Trophoblast cell (in vitro differentiated cells and primary cell): ENCODE results near the gene OBI1.

ENCODE experiments used
- DNase-seq, 2 donors: peaks; one replicate each; pipeline ENCODE4 v3.0.0-alpha.2; 2016
- H2AFZ ChIP-seq: 2 replicates; pipeline ENCODE4 v1.6.1; 2013; ENCODE audit warnings: low read length, moderate library complexity, mild to moderate bottlenecking; ENCODE audit not compliant: insufficient read depth, poor library complexity
- H2AK5ac ChIP-seq: 2 replicates; pipeline ENCODE4 v1.6.1; 2013; ENCODE audit warnings: mild to moderate bottlenecking, low read length
- H2BK120ac ChIP-seq: 2 replicates; pipeline ENCODE4 v1.6.1; 2013; ENCODE audit warnings: low read length, mild to moderate bottlenecking, moderate library complexity; ENCODE audit not compliant: insufficient read depth, poor library complexity
- H2BK12ac ChIP-seq: 2 replicates; pipeline ENCODE4 v1.6.1; 2013; ENCODE audit warnings: mild to moderate bottlenecking, low read length, moderate library complexity
- H2BK5ac ChIP-seq: 2 replicates; pipeline ENCODE4 v1.6.1; 2013; ENCODE audit warnings: low read length, low read depth, moderate library complexity, mild to moderate bottlenecking; ENCODE audit not compliant: poor library complexity
- H3K14ac ChIP-seq: 2 replicates; pipeline ENCODE4 v1.6.1; 2013; ENCODE audit warnings: mild to moderate bottlenecking, low read length
- H3K18ac ChIP-seq: 2 replicates; pipeline ENCODE4 v1.6.1; 2013; ENCODE audit warnings: mild to moderate bottlenecking, low read length
- H3K23ac ChIP-seq: 2 replicates; pipeline ENCODE4 v1.6.1; 2013; ENCODE audit warnings: low read length
- H3K27ac ChIP-seq: 2 replicates; pipeline ENCODE4 v1.5.1; 2013; ENCODE audit warnings: low read depth, mild to moderate bottlenecking, inconsistent platforms, low read length, moderate library complexity
- H3K27me3 ChIP-seq: 2 replicates; pipeline ENCODE4 v1.6.1; 2013; ENCODE audit warnings: inconsistent platforms, mild to moderate bottlenecking, low read length, moderate library complexity; ENCODE audit not compliant: insufficient read depth
- H3K36me3 ChIP-seq, 2 experiments: 1 replicate in 1 of 2; 2 replicates in 1 of 2; pipeline ENCODE4 v1.6.1; 2013; ENCODE audit warnings: low read length in 2 of 2, mild to moderate bottlenecking in 2 of 2, moderate library complexity in 1 of 2; ENCODE audit not compliant: insufficient read depth in 2 of 2, control insufficient read depth in 1 of 2
- H3K4ac ChIP-seq: 2 replicates; pipeline ENCODE4 v1.6.1; 2013; ENCODE audit warnings: low read depth, mild to moderate bottlenecking, low read length, moderate library complexity
- H3K4me1 ChIP-seq, 2 experiments: 1 replicate in 1 of 2; 2 replicates in 1 of 2; pipeline ENCODE4 v1.6.1; 2013; ENCODE audit warnings: low read length in 2 of 2, mild to moderate bottlenecking in 2 of 2, moderate library complexity in 1 of 2; ENCODE audit not compliant: insufficient read depth in 2 of 2, control insufficient read depth in 1 of 2
- H3K4me2 ChIP-seq: 2 replicates; pipeline ENCODE4 v1.6.1; 2013; ENCODE audit warnings: inconsistent platforms, mild to moderate bottlenecking, low read length, moderate library complexity
- H3K4me3 ChIP-seq: 2 replicates; pipeline ENCODE4 v1.5.1; 2013; ENCODE audit warnings: mild to moderate bottlenecking, low read depth, low read length, inconsistent platforms
- H3K79me1 ChIP-seq: one replicate; pipeline ENCODE4 v1.6.1; 2013; ENCODE audit warnings: low read length
- H3K79me2 ChIP-seq: 2 replicates; pipeline ENCODE4 v1.6.1; 2013; ENCODE audit warnings: low read length, mild to moderate bottlenecking; ENCODE audit not compliant: control insufficient read depth, insufficient read depth, poor library complexity
- H3K9ac ChIP-seq: 2 replicates; pipeline ENCODE4 v1.6.1; 2013; ENCODE audit warnings: mild to moderate bottlenecking, low read length
- H3K9me3 ChIP-seq: 2 replicates; pipeline ENCODE4 v1.6.1; 2013; ENCODE audit warnings: low read depth, mild to moderate bottlenecking, control low read depth, inconsistent platforms, low read length; ENCODE audit not compliant: insufficient read depth
- H4K12ac ChIP-seq: 2 replicates; pipeline ENCODE4 v1.6.1; 2013; ENCODE audit warnings: low read depth, mild to moderate bottlenecking, low read length, moderate library complexity
- H4K8ac ChIP-seq: 2 replicates; pipeline ENCODE4 v1.6.1; 2013; ENCODE audit warnings: low read depth, mild to moderate bottlenecking, low read length, moderate library complexity
- H4K91ac ChIP-seq: one replicate; pipeline ENCODE4 v1.6.1; 2013; ENCODE audit warnings: low read depth, mild to moderate bottlenecking, low read length, moderate library complexity
- WGBS: extraction: QIAGEN DNeasy Blood & Tissue Kit; methylation state at CpG from one replicate; pipeline ENCODE4 v1.1.7; 2013; ENCODE audit warnings: missing lambda C conversion rate; ENCODE audit not compliant: insufficient read length, insufficient coverage; ENCODE audit errors: extremely low coverage; 5-methylcytosine and 5-hydroxymethylcytosine counted together

OBI1 gene

GRCh38 chr13:78631077-78631476, 27.9 kb downstream of the OBI1 start:
- Histone ChIP-seq H3K4me1 (no peaks in the 10 kb centered on the region), H3K27ac (no peak overlapping the region)
- no CpG with 5 or more reads among the region's 1 CpG for WGBS

GRCh38 chr13:78630511-78630910, 28.4 kb downstream of the OBI1 start:
- Histone ChIP-seq H2BK12ac (no peak overlapping the region), H3K14ac (no peak overlapping the region), H3K79me2 (no peaks in the 10 kb centered on the region), H4K8ac (no peak overlapping the region), H3K4me2 (no peak overlapping the region), H3K9me3 (no peaks in the 10 kb centered on the region), H3K27ac (no peak overlapping the region), H2AFZ (no peak overlapping the region), H3K27me3 (no peaks in the 10 kb centered on the region), H3K23ac (no peak overlapping the region), H4K91ac (no peak overlapping the region), H3K4me3 (no peak overlapping the region), H3K18ac (no peak overlapping the region), H3K4ac (no peak overlapping the region), H4K12ac (no peak overlapping the region), H2AK5ac (no peak overlapping the region), H3K9ac (no peak overlapping the region), H3K36me3 (peaks cover 3 to 5% of the 10 kb centered on the region in 2 experiments), H2BK120ac (no peak overlapping the region), H2BK5ac (no peak overlapping the region), H3K79me1 (no peaks in the 10 kb centered on the region), H3K4me1 (no peaks in the 10 kb centered on the region)
- no peak for DNase-seq
- WGBS: no CpG with 5 or more reads among the region's 1 CpG

More at GRCh38 chr13:78631077-78631476, 27.9 kb downstream of the OBI1 start:
- H2AK5ac ChIP-seq: no peak overlapping the region
- H3K14ac ChIP-seq: no peak overlapping the region
- H3K27me3 ChIP-seq: no peaks in the 10 kb centered on the region
- H4K12ac ChIP-seq: no peak overlapping the region
- H3K9ac ChIP-seq: no peak overlapping the region
- no peaks in the 10 kb centered on the region for H3K79me2 ChIP-seq
- H2AFZ ChIP-seq: no peak overlapping the region
- no peak overlapping the region for H3K23ac ChIP-seq
- H3K18ac ChIP-seq: no peak overlapping the region
- no peak overlapping the region for H2BK12ac ChIP-seq
- no peaks in the 10 kb centered on the region for H3K9me3 ChIP-seq
- H4K8ac ChIP-seq: no peak overlapping the region
- no peak overlapping the region for H4K91ac ChIP-seq
- DNase-seq: no peak
- H3K4me2 ChIP-seq: no peak overlapping the region
- H3K4ac ChIP-seq: no peak overlapping the region
- H3K4me3 ChIP-seq: no peak overlapping the region
- H3K36me3 ChIP-seq: peaks cover 3 to 5% of the 10 kb centered on the region in 2 experiments
- no peak overlapping the region for H2BK120ac ChIP-seq
- no peak overlapping the region for H2BK5ac ChIP-seq
- H3K79me1 ChIP-seq: no peaks in the 10 kb centered on the region

- H4K91ac ChIP-seq: no peak overlapping the region
- H3K27me3 ChIP-seq: no peaks in the 10 kb centered on the region
- no peak overlapping the region for H4K12ac ChIP-seq
- H3K23ac ChIP-seq: no peak overlapping the region
- H3K4me2 ChIP-seq: no peak overlapping the region
- no peaks in the 10 kb centered on the region for H3K36me3 ChIP-seq
- H3K18ac ChIP-seq: no peak overlapping the region
- H3K27ac ChIP-seq: no peak overlapping the region
- no peak overlapping the region for H2AFZ ChIP-seq
- H3K4ac ChIP-seq: no peak overlapping the region
- no peak overlapping the region for H2BK12ac ChIP-seq
- DNase-seq: no peak
- no peak overlapping the region for H3K9ac ChIP-seq
- H3K79me1 ChIP-seq: no peaks in the 10 kb centered on the region
- H4K8ac ChIP-seq: no peak overlapping the region
- no peaks in the 10 kb centered on the region for H3K4me1 ChIP-seq
- H3K9me3 ChIP-seq: no peaks in the 10 kb centered on the region
- no peak overlapping the region for H3K4me3 ChIP-seq
- H2BK120ac ChIP-seq: no peak overlapping the region
- H3K14ac ChIP-seq: no peak overlapping the region
- no peaks in the 10 kb centered on the region for H3K79me2 ChIP-seq
- no peak overlapping the region for H2AK5ac ChIP-seq
- H2BK5ac ChIP-seq: no peak overlapping the region
- no CpG with 5 or more reads among the region's 2 CpGs for WGBS
Observed at GRCh38 chr13:78625384-78625783, 33.6 kb downstream of the OBI1 start.

GRCh38 chr13:78623132-78623531, 35.8 kb downstream of the OBI1 start:
- H2BK5ac ChIP-seq: no peak overlapping the region

More at GRCh38 chr13:78623132-78623531, 35.8 kb downstream of the OBI1 start:
- no peak for DNase-seq
- H3K4ac ChIP-seq: no peak overlapping the region
- no peaks in the 10 kb centered on the region for H3K79me1 ChIP-seq
- H3K27ac ChIP-seq: no peak overlapping the region
- no peaks in the 10 kb centered on the region for H3K79me2 ChIP-seq
- H2AK5ac ChIP-seq: no peak overlapping the region
- no CpG with 5 or more reads among the region's 3 CpGs for whole genome bisulfite sequencing
- H3K4me2 ChIP-seq: no peak overlapping the region
- no peak overlapping the region for H2BK12ac ChIP-seq
- H3K18ac ChIP-seq: no peak overlapping the region
- H3K36me3 ChIP-seq: no peaks in the 10 kb centered on the region
- no peak overlapping the region for H4K91ac ChIP-seq
- H4K8ac ChIP-seq: no peak overlapping the region
- no peak overlapping the region for H3K23ac ChIP-seq
- H3K27me3 ChIP-seq: no peaks in the 10 kb centered on the region
- no peaks in the 10 kb centered on the region for H3K9me3 ChIP-seq
- H3K4me1 ChIP-seq: no peaks in the 10 kb centered on the region
- no peak overlapping the region for H3K14ac ChIP-seq
- no peak overlapping the region for H3K9ac ChIP-seq
- no peak overlapping the region for H2BK120ac ChIP-seq
- no peak overlapping the region for H4K12ac ChIP-seq
- H3K4me3 ChIP-seq: no peak overlapping the region
- H2AFZ ChIP-seq: no peak overlapping the region
